ENCODE measurements around the gene POU5F1.
"Not testable (repeated sequence)": the region's sequence is repeated elsewhere in the genome, so short reads cannot be mapped to it uniquely, and the experiment has no call there.

Gene POU5F1

GRCh38 chr6:31165064-31165832 is 5.2 kb downstream of the POU5F1 start:
- DNase-seq = not testable (repeated sequence)

- not testable (repeated sequence) for DNase-seq
Observed at GRCh38 chr6:31164475-31165063, 5.9 kb downstream of the POU5F1 start.

- DNase-seq = no peak
Observed at GRCh38 chr6:31163922-31164321, 6.6 kb downstream of the POU5F1 start.

- no peak for DNase-seq
Observed at GRCh38 chr6:31162463-31163165, 7.9 kb downstream of the POU5F1 start.

DNA sequence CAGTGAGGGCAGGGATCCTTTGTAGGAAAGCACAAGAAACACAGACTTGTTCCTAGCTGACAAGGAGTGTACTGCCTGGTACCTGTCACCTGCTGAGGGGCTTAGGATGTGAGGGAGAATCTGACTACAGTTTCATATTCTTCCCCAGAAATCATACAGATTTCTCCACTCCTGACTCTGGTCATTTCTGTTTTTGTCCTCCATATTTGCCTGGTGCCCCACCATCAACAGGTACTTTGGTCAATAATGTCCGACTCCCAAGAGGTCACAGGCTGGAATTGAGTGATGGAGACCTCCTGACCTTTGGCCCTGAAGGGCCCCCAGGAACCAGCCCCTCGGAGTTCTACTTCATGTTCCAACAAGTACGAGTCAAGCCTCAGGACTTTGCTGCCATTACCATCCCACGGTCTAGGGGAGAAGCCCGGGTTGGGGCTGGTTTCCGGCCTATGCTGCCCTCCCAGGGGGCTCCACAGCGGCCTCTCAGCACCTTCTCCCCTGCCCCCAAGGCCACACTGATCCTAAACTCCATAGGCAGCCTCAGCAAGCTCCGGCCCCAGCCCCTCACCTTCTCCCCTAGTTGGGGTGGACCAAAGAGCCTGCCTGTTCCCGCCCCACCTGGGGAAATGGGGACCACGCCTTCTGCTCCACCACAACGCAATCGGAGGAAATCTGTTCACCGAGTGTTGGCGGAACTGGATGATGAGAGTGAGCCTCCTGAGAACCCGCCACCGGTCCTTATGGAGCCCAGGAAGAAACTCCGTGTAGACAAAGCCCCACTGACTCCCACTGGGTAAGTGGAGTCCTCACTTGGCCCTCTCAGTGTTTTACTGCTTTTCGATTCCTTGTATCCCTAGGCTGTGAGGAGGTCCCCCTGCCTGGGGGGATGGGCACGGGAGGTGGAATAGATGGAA is 9.0 kb downstream of the POU5F1 start:
- no peak for DNase-seq

GRCh38 chr6:31158863-31159855 is 11.3 kb downstream of the POU5F1 start:
- peak; percentile 12 for DNase-seq

- peak; percentile 100 for DNase-seq
Observed at GRCh38 chr6:31158140-31158862, 12.2 kb downstream of the POU5F1 start, which contains the start of gene TCF19. Gene TCF19 (plus strand): TSS chr6:31158589. CDS start chr6:31159470, 881 bp downstream.

DNA sequence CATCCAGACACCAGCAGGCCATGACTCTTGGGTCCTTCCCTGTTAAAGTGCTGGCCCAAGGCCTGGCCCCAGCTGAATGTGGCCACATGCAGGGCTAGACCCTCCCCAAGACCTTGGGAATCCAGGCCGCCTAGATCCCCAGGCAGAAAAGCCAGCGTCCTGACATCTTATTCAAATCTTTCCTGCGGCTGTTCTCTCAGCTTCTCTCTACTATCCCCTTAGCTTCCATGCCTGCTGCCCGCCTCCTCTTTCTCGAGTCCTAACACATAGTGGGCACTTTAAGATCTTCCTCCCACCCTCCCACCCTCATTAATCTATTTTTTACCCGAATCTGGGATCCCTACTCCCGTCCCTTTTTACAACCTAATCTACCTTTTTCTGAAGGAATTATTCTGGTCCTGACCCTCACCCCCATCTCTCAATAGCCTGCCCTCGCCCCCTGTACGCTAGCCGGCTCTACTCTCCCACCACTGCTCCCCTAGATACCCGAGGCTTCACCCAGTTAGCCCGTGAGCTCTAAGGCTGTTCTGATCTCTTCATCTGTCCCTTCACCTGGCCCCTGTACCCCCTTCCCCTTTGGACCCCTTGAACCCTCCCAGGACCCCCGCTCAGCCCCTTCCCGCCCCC is 12.9 kb downstream of the POU5F1 start, which contains the start of gene CCHCR1:
Gene CCHCR1 (minus strand): TSS at position 290 of the 627 bp plus-strand sequence. CDS start 202 bp downstream, at position 88.
- no peak for DNase-seq

- no peak for DNase-seq
Observed at GRCh38 chr6:31156641-31157040, 13.8 kb downstream of the POU5F1 start.

- no peak for DNase-seq
Observed at GRCh38 chr6:31154436-31154835, 16.0 kb downstream of the POU5F1 start.

GRCh38 chr6:31152781-31153180 is 17.7 kb downstream of the POU5F1 start:
- no peak for DNase-seq

DNA sequence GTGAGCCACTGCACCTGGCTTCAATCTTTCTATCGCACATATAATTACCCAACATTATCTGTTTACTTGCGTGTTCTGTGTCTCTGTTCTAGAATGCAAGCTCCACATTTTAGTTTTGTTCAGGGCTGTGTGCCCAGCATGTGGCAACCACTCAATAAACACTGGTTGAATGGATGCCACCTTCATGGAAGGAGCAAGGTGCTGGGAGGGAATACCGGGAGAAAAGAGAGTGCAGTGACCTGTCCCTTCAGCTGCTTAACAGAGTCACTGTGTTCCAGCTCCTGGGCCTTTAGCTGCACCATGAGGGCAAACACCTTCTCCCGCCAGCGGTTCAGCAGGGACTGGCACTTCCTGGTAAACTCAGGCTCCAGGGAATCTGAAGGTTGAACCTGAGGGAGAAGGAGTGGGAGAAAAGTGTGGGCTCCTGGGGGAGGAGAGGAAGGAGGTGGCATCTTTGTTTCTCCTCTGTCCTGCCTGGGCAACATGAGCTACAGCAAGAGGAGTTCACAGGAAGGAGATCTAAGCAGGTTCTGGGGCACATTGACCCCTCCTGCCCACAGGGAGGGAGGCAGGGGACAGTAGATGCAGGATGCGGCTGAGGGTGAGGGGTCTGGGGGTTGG is 20.5 kb downstream of the POU5F1 start:
- DNase-seq = no peak

DNA sequence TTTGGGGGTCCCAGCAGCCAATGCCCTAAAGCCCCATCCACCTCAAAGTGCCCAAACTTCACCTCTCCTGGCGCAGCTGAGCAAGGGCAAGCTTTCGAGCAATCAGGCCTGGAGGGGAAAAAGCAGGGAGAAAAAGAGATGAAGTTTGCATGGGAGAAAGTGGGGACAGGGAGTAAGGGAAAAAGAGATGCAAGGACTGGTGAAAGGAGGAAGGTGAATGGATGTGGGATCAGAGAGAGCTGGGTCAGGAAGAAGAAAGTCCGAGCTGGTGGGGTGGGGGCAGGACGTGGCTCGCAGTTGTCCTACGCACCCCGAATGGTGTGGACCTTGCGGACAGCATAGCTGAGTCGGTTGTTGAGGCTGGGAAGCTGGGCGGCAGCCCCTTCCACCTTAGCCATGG is 25.1 kb downstream of the POU5F1 start:
- no peak for DNase-seq

GRCh38 chr6:31144970-31145340 is 25.5 kb downstream of the POU5F1 start:
- no peak for DNase-seq

DNA sequence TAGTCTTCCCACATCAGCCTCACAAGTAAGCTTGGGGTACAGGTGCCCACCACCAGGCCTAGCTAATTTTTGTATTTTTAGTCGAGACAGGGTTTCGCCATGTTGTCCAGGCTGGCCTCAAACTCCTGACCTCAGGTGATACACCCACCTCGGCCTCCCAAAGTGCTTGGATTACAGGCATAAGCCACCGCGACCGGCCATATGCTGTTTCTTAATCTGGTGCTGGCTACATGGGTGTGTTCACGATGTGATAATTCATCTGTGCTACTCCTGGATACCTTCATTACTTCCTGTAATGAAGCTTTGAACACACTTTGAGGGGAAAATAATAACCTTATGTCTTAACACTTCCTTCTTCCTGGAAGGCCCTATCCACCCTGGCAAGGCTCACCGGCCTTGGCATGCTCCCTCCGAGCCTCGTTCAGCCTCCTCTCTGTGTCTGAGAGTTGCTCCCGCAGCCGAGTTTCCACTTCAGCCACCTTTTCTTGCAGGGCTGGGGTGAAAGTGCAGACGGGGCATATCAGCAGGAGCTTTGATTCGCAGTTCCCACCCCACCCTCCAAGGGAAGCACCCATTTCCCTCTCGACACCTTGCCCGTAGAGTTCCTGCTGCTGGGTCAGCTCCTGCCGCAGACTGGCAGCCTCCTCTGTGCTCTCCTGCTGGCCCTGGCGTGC is 26.0 kb downstream of the POU5F1 start:
- no peak for DNase-seq

- DNase-seq = no peak
Observed at GRCh38 chr6:31143148-31143547, 27.3 kb downstream of the POU5F1 start.

GRCh38 chr6:31142361-31142761 is 28.1 kb downstream of the POU5F1 start:
- no peak for DNase-seq

DNA sequence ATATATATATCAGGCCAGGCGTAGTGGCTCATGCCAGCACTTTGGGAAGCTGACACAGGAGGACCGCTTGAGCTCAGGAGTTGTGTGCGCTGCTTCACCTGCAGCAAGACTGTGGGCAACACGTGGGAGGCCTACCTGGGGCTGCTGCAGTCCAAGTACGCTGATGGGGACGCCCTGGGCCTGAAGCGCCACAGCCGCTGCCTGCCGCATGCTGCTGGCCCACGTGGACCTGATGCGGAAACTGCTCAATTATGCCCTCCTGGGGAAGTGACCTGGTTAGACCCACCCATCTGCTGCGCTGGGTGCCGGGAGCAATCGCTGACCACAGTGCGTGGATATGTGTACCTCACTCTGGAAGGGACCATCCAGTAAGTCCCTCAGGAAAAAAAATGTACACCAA is 29.8 kb downstream of the POU5F1 start:
- DNase-seq = no peak

DNA sequence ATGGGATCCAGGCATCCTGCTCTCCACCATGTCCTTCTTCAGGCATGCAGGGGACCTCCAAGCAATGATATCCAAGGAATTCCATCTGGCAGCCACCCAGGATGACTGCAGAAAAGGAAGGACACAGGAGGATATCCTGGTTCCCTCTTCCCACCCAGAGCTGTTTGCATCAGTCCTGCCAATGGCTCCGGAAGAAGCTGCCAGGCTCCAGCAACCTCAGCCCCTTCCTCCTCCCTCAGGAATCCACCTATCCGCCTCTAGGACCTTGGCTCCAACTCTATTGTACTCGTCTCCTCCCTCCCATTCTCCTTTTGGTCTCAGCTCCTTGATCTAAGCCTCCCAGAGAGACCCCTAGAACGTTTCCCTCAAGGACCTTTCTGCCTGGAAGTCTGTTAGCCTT is 30.9 kb downstream of the POU5F1 start:
- no peak for DNase-seq

Measured in NCI-H345 (cell line).